T-helper 1 cell (primary cell): ENCODE measurements around the gene DDAH1.

Experiments
- DNase-seq, 5 donors: peaks; one replicate each; pipeline ENCODE4 v3.0.0-alpha.2; 2012 to 2020

DDAH1 gene

GRCh38 chr1:85323770-85324169 lies 141.2 kb downstream of the DDAH1 start:
- no peak for DNase-seq

- no peak for DNase-seq
Observed at GRCh38 chr1:85322655-85323054, 142.3 kb downstream of the DDAH1 start.

GRCh38 chr1:85321237-85321964 lies 143.6 kb downstream of the DDAH1 start:
- DNase-seq = peak in 1 of 5 donors; percentile 44

GRCh38 chr1:85320371-85321131 lies 144.4 kb downstream of the DDAH1 start:
- DNase-seq = no peak

GRCh38 chr1:85319931-85320330 lies 145.0 kb downstream of the DDAH1 start:
- DNase-seq = no peak

GRCh38 chr1:85319491-85319890 lies 145.5 kb downstream of the DDAH1 start:
- DNase-seq = no peak

- DNase-seq = no peak
Observed at GRCh38 chr1:85318217-85318616, 146.7 kb downstream of the DDAH1 start.

- no peak for DNase-seq
Observed at GRCh38 chr1:85317560-85317959, 147.4 kb downstream of the DDAH1 start.

- DNase-seq = no peak
Observed at GRCh38 chr1:85316321-85316720, 148.6 kb downstream of the DDAH1 start.

GRCh38 chr1:85315789-85316188 lies 149.2 kb downstream of the DDAH1 start:
- no peak for DNase-seq

- no peak for DNase-seq
Observed at GRCh38 chr1:85314726-85315125, 150.2 kb downstream of the DDAH1 start.

GRCh38 chr1:85313888-85314696 lies 150.9 kb downstream of the DDAH1 start:
- no peak for DNase-seq

GRCh38 chr1:85311818-85312217 lies 153.1 kb downstream of the DDAH1 start:
- no peak for DNase-seq

GRCh38 chr1:85308833-85309350 lies 156.1 kb downstream of the DDAH1 start:
- DNase-seq = no peak

- peak; percentile 17 to 45 (median 35) for DNase-seq
Observed at GRCh38 chr1:85307987-85308832, 156.7 kb downstream of the DDAH1 start.

- no peak for DNase-seq
Observed at GRCh38 chr1:85306236-85306635, 158.7 kb downstream of the DDAH1 start.

GRCh38 chr1:85303440-85304162 lies 161.4 kb downstream of the DDAH1 start:
- DNase-seq = no peak

- DNase-seq = no peak
Observed at GRCh38 chr1:85300140-85300539, 164.8 kb downstream of the DDAH1 start.

GRCh38 chr1:85297855-85298629 lies 166.9 kb downstream of the DDAH1 start:
- DNase-seq = peak in 4 of 5 donors; percentile 17 to 87 (median 40)

- no peak for DNase-seq
Observed at GRCh38 chr1:85297538-85297854, 167.5 kb downstream of the DDAH1 start.

GRCh38 chr1:85296980-85297379 lies 168.0 kb downstream of the DDAH1 start:
- DNase-seq = no peak
